GM03348 (cell line): ENCODE results near the gene KSR2.
"Not testable (repeated sequence)": the region's sequence is repeated elsewhere in the genome, so short reads cannot be mapped to it uniquely, and the experiment has no call there.

Source experiments
- DNase-seq: peaks from one replicate; pipeline ENCODE4 v3.0.0; 2012; ENCODE audit warnings: low spot score

The KSR2 gene

DNA sequence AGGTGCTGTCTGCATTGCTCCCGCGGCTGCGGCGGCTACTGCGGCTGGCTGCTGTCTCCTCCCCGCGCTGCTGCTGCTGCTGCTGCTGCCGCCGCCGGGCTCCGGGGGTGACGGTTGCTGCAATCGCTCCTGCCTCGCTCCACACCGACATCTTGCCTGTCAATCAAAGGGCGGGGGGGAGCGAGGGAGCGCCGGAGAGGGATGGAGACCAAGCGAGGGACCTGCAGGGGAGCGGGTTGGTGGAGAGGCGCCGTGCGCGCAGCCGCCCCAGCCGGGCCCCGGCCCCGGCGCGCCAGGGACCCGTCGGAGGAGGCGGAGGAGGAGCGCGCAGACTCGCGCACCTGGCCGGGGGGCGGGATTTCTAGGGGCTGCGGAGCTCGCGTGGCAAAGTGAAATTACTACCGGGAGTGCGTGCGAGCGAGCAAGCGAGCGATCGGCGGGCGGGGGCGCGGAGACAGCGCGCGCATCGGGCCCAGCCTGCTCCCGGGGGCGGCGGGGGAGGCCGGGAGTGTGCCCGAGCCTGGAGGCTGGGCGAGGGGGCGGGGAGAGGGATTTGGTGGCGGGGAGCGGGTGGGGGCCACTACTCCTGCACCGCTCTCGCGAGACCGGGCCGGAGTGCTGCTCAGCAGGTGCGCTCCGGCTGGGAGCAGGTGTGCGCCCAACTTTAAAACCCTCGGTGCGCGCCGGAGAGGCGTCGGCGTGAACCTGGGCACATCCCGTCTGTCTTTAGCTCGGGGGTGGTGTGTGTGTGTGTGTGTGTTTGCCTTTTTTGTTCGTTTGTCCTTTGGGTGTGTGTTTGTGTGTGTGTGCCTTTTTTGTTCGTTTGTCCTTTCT is at the start of gene KSR2:
KSR2 (minus strand) TSS at position 165 of the 834 bp plus-strand sequence. CDS start 735 bp downstream, outside the sequence.
- DNase-seq = peak; percentile 62

DNA sequence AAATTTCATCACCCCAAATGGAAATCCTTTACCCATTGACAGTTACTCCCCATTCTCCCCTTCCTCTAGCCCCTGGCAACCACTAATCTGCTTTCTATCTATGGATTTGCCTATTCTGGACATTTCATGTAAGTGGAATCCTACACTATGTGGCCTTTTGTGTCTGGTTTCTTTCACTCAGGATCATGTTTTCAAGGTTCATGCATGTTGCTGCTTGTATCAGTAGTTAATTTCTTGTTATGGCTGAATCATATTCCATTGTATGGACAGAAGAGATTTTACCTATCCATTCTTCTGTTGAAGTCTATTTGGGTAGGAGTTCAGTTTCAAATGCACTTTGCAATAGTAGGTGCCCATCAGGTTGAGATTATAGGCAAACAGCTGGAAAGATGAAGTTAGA is 49.1 kb upstream of the KSR2 start:
- no peak for DNase-seq

DNA sequence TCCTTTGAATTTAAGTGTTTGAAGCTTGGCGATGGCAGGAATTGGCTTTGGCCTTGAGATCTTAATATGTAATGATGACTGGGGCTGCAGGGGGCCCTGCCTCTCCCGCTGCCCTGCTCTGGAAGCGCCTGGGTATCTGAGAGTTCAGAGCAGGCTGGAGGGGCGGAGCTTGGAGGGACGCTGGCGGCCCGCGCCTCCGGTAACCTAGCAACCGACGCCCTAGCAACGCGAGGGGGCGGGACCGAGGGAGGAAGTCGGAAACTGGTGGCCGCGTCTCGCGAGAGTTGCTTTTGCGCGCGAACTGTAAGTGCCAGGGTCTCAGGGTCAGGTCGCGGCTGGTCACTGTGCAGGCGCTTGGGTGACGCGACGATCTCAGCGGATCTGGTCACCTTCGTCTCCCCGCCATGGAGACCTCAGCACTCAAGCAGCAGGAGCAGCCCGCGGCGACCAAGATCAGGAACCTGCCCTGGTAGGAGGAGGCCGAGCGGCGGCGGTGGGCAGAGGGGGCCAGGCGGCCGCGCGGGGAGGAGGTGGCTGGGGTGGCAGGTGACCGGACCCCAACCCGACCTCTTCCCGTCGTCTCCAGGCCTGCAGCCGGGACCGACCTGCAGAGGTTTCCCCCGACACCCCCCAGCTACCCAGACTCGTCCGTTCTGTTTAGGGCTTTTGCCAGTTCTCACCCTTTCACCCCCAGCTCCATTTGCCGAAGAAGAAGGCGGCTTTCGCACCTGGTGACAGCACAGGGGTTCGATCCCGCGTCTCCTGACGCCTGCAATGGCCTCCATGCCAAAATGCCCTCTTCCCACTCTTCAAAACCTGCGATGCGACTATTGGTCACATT is 47.9 kb upstream of the KSR2 start, which contains the start of gene RFC5:
RFC5 (plus strand) TSS at position 280 of the 841 bp plus-strand sequence; CDS start at position 405, 125 bp downstream.
- peak; percentile 99 for DNase-seq

DNA sequence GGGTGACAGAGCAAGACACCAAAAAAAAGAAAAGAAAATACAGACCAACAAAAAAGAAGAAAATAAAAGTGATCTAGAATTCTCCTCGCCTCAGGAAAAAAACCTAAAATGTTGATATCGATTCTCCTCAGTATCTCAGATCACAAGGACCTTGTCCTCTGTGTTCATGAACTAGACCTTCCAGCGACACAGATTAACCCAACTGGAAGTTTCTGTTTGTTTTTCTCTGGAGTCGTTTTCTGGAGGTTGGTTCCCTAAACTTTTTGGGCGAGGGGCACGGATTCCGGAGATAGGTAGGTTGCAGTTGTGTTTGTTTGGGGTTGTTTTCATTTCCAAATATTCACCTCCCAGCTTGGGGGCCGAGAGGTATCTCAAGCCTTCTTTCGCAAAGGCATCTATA is 47.2 kb upstream of the KSR2 start:
- peak; percentile 11 for DNase-seq

DNA sequence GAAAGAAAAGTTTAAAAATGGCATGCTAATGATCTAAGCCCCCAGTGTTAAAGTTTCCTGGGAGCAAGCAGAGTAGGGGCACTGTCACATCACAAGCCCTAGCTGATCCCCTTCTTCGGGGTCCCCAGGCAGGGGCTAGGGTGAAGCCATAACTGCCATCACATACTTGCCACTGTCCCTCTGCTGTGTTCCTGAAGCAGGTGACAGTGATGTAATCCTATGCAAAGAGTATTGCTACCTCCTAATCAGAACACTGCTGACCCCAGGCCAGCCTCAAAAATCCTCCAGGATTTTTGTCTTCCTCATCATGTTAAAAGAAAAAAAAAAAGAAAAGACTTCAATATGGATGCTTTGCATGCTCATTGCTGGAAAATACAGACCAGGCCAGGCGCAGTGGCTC is 46.5 kb upstream of the KSR2 start:
- DNase-seq = no peak

DNA sequence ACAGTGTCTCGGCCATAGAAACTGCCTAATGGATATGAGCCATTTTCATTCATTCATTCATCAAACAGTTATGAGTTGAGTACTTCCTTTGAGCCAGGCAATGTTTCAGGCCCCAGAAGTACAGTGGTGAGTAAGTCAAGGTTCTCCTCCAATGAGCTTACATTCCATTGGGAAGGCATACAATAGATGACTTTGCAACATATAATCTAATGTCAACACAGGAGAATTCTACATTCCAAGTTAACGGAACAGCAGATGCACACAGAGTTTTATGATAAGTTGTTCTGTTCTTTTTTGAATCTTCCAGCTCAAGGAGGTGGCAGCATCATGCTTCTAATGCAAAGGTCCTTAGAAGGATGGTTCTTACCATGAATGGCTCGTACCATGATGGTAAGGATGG is 44.5 kb upstream of the KSR2 start:
- DNase-seq = no peak

DNA sequence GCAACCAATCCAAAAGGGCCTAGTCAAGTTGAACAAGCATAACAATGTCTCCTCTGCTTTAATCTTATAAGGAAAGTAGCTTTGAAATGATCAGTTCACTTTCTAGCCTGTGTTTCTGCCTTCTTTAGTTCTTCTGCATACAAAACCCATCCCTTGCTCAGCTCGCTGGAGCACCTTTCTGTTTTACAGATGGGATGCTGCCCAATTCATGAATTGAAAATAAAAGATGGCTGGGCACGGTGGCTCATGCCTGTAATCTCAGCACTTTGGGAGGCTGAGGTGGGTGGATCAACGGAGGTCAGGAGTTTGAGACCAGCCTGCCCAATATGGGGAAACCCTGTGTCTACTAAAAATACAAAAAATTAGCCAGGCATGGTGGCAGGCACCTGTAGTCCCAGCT is 43.2 kb upstream of the KSR2 start:
- no peak for DNase-seq

DNA sequence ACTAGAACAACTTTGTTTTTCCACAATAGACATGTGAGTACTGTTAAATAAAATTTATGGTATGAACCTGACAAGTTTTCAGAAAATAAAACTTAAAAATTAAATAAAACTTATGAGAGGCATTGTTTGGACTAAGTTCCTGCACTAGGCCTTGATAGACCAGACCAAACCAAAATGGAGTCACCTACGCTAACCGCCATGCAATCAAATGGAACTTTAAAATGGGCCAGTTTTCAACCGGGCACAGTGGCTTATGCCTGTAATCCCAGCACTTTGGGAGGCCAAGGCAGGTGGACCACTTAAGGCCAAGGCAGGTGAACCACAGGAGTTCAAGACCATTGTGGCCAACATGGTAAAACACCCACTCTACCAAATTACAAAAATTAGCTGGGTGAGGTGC is 42.6 kb upstream of the KSR2 start:
- no peak for DNase-seq

DNA sequence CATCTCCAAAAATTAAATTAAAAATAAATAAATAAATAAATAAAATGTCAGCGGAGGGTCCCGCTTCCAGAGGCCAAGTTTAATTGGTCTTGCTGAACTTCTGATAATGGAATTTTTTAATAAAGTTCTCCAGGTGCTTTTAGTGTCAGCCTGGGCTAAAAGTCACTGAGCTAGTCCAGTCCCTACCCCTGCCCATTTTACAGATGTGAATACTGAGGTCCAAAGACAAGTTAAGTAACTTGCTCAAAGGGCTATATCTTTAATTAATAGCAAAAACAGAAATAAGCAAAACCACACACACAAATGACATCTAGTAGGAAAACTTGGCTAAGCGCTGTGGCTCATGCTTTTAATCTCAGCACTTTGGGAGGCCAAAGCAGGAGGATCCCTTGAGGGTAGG is 42.1 kb upstream of the KSR2 start:
- DNase-seq = no peak

DNA sequence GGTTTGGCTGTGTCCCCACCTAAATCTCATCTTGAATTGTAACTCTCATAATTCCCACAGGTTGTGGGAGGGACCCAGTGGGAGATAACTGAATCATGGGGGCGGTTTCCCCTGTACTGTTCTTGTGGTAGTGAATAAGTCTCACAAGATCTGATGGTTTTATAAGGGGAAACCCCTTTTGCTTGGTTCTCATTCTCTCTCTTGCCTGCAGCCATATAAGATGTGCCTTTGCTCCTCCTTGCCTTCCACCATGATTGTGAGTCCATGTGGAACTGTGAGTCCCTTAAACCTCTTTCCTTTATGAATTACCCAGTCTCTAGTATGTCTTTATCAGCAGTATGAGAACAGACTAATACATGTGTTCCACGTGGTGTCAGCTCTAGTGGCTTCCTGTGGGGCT is 31.0 kb upstream of the KSR2 start:
- DNase-seq = not testable (repeated sequence)

DNA sequence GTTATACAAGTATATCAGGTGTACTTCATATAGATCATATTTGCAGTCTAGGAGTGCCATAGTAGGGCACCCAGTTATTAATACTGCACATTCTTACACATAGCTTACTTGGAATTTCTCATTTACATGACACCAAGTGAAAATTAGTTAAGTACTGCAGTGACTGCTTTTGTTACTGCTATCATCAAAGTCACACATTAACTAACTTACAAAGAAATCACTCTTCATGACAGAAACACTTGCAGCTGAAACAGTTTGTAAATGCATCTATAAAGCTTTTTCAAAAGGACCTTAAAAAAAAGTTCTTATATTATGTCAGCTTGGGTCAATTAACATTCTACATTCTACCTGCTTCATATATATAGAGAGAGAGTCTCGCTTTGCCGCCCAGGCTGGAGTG is 29.9 kb upstream of the KSR2 start:
- no peak for DNase-seq

DNA sequence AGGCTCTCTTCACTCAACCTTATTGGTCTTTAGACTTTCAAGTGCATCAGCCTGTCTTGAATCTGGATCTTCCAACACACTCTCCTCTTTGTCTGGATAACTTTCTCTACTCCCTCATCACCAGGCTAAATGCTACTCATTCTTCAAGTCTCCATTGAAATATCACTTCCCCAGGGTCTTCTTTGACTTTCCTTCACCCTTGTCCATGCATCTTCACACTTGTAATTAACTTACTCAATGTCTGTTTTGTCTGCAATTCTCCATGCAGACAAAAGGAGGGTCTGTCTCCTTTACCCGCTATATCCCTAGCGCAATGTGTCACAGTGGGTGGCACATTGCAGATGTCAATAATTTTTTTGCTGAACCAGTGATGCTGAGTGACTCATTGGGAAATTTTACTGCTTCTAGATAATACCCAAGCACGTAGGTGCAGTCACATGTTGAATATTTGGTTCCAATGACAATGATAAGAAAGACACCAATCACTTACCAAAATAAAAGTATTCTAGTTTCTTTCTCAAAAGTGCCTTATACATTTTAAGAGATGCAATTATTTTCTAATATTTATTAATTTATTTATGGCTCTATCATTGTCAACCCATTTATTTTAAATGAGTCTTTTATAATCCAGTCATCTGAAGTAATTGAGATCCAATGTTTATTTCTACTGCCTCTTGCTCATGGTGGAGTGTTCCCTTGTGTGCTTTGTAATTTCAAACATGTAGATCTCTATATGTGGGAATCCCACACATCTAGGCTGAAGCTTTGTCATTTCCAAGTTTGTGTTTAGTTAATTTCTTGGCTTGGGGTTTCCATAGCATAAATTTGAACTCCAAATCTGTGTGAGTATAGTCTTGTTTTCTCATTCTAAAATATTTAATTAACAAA is 26.0 kb upstream of the KSR2 start:
- DNase-seq = no peak

DNA sequence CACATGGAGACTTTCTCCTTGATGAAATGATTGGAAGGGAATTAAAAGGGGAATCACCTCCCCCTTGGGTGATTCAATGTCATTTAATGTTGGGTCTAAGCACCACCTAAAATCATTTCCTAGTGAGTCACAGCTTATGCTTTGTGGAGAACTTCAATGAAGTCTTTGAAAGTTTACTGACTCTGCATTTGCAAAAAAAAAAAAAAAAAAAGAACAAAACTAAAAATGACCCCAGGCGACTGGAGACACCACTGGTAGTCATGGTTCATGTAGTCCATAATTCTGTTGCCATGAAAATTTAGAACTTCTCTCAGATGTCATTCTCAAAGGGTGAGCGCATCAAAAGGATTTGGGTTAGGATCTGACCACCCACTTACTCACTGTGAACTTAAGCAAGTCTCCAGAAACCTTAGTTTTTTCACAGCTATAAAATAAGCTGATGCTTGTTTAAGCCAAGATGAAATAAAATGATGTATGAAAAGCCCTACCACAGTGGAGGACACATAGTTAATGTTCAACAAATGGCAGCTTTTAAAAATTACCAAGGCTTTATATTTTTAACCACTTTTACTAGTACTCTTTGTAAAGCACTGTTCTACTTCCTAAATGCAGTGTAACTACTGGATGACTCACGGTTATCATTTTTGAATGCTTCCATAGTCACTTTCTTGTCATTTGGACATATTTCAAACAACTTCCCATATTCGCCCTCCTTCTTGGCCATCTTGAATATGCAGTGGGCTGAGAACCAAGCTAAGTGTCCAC is 18.1 kb upstream of the KSR2 start:
- DNase-seq = peak; percentile 51

DNA sequence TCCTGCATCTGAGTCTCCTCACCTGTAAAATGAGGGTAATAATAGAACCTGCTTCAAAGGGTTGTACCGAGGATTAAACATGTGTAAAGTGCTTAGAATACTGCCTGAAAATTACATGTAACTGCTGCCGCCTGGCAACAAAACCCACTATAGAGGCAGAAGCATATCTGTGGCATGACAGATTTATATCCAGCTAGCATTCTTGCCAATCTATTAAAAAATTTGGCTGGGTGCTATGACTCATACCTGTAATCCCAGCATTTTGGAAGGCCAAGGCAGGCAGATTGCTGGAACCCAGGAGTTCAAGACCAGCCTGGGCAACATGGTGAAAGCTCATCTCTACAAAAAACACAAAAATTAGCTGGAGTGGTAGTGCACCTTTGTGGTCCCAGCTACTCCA is 16.4 kb upstream of the KSR2 start:
- DNase-seq = no peak

DNA sequence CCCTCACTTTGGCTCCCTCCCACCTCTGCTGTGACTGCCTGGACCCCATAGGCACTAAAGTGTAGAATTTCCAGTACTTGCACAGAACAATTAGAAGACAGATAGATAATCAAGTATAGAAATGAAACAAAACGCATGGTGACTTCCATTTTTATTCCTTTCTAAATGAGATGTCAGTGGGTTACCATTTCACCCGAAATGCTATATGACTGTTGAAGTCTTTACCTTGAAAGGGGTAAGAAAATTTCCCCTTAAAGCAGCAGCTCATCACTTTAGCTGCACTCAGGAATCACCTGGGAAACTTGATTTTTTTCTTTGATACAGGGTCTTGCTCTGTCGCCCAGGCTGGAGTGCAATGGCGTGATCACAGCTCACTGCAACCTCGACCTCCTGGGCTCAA is 12.5 kb upstream of the KSR2 start:
- DNase-seq = no peak

DNA sequence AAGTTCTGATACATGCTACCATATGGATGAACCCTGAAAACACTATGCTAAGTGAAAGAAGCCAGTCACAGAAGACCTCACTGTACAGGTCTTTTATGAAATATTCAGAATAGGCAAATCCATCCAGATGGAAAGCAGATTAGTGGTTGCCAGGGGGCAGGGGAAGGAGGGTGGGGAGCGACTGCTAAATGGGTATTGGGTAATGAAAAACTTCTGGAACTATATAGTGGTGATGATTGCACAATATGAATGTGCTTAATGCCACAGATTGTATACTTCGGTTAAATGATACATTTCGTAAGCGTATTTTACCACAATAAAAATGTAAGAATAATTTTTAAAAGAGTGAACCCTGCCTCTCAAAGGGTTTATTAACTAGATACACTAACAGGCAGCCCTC is 11.8 kb upstream of the KSR2 start:
- DNase-seq = no peak

DNA sequence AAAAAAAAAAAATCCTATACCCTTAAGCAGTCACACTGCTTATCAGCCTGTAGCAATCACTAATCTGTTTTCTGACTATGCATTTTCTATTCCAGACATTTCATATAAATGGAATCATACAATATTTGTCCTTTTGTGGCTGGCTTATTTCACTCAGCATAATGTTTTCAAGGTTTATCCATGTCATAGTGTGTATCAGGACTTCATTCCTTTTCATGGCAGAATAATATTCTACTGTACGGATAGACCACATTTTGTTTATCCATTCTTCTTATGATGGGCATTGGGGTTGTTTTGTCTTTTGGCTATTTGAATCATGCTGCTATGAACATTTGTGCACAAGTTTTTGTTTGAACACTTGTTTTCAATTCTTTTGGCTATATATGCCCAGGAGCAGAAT is 8.6 kb upstream of the KSR2 start:
- no peak for DNase-seq

DNA sequence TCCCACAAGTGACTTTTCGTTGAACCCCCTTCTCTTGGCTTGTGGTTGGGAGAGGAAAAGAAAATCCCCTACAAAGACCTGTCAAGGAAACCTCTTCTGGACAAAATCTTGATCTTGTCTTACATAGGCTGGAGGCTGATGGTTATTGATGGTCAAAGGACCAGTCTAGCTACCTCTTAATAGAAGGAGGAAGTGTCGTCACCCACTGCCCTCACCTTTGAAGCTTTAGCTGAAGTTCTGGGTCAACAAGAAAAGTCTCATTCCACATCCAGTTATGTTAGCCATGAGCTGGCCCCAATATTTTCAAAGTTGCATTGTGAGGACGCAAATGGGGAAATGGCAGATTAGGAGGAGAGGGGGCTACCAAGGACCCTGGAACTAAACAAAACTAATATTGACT is 6.2 kb upstream of the KSR2 start:
- DNase-seq = no peak

DNA sequence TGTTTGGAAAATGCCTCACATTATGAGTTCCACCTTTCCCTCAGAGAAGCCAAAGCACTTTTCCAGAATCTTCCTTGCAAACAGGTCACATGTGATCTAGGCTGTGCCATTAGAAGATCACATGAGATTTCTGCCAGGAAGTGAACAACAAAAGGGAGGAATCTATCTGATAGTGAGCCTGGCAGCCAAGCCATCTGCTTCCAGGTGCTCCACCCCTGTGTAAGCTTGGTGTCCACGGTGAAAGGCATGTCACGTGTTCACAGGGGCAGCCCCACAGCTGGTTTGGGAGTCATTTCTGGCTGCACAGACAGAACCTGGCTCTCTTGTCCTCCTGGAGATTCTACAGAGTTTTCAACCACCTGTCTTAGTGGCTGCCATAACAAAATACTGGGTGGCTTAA is 3.5 kb upstream of the KSR2 start:
- DNase-seq = no peak

DNA sequence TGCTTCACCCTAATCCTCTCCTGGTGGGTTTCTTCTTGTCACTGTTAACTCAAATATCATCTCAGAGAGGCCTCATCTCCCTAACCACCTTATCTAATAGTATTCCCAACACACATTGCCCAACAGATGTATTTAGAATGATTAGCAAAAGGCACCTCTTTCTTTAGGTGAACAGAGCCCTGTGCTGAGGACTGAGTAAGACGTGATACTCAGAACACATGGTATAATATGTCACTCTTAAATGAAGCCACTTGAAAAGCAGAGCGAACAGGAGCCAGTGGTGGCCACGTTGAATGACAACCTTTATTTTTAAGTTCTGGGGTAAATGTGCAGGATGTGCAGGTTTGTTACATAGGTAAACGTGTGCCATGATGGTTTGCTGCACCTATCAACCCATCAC is 1.5 kb upstream of the KSR2 start:
- DNase-seq = no peak

DNA sequence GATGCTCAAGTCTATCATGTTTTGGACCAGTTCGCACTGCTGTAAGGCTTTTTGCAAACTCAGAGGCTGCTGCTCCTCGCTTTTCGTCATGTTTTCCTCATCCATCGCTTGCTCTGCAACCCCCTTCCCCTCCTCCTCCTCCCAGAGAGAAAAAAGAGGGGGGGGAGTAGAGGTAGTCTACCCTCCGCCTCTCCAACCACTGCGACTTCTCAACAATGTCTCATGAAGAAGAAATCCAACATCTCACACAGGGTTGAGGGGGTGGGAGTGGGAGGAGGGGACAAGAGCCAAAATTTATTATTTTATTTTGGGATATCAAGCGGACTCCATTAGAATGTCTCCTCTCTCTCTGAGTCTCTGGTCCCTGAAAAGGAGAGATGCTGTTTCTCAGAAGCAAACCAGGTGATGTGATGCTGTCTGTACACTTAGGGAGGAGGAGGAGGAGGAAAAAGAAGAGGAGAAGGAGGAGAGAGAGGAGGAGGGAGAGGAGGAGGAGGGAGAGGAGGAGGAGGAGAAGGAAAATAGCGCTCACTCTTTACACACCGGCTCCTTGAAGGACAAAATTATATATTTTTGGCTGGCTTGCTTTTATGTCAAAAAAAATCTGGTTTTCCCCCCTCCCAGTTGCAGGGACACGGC is 520 bp downstream of the KSR2 start:
- no peak for DNase-seq
